IPS-18c (cell line): ENCODE measurements around the gene TTLL12.

Experiments used
- H3K4me3 ChIP-seq: 2 replicates; pipeline ENCODE4 v1.7.0; 2013; ENCODE audit warnings: low read depth, mild to moderate bottlenecking, low read length, moderate library complexity; ENCODE audit not compliant: insufficient read depth
- H3K9me3 ChIP-seq: one replicate; pipeline ENCODE4 v1.6.1; 2013; ENCODE audit warnings: mild to moderate bottlenecking, low read length, moderate library complexity; ENCODE audit not compliant: control insufficient read depth, insufficient read depth

TTLL12 gene

DNA sequence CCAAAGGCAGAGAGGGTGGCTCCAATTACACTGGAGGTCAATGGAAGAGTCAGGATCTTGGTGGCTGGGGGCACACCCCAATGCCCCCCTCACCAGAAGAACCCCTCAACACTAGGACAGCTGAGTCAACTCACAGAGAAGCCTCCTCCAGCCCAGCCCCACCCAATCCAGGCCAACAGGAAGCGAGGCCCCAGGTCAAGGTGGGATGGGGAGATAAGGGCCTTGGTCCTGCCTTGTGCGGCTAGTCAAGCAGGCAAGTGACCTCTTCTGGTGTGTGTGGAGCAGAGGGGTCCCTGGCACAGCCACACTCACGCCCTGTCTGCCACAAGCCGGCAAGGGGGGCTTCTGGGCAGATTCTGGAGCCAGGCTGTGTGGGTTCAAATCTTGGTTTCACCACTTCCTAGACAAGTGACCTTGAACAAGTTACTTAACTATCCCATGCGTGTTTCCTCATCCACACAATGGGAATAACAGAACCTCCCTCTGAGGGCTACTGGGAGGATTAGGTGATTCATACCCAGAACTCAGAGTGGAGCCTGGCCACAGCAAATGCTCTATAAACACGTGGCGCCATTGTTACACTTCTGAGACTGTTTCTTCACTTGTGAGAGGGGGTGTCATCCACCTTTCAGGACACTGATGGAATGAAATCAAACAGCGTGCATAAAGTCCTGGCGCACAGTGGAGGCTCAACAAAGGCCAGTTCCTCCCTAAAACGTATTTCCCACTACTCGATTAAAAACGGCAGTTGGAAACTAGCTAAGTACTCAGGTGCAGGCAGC is 3.2 kb downstream of the TTLL12 start:
- no peak overlapping the region for H3K4me3 ChIP-seq
- peaks cover 2% of the 10 kb centered on the region for H3K9me3 ChIP-seq

DNA sequence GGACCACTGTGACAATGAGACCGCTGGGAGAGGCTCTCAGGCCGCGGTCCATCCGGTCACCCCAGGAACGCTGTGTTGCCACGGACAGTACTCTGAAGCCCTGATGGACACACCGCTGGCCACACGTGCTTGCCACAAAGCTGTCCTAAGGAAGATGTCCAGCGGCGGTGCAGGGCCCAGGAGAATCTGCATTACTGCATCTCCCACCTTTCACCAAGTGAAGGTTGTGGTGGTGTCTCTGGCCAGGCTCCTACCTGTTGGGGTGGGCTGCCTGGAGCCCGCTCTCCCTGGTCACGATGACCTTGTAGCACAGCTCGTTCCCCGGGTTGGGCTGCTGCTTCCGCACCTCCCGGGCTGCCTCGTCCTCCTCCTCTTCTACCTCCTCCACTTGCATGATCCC is 4.2 kb downstream of the TTLL12 start:
- H3K4me3 ChIP-seq: no peak overlapping the region
- peaks cover 2% of the 10 kb centered on the region for H3K9me3 ChIP-seq

- Histone ChIP-seq H3K4me3 (no peak overlapping the region), H3K9me3 (peaks cover 2% of the 10 kb centered on the region)
These were observed 4.8 kb downstream of the TTLL12 start for GRCh38 chr22:43182118-43182517.

DNA sequence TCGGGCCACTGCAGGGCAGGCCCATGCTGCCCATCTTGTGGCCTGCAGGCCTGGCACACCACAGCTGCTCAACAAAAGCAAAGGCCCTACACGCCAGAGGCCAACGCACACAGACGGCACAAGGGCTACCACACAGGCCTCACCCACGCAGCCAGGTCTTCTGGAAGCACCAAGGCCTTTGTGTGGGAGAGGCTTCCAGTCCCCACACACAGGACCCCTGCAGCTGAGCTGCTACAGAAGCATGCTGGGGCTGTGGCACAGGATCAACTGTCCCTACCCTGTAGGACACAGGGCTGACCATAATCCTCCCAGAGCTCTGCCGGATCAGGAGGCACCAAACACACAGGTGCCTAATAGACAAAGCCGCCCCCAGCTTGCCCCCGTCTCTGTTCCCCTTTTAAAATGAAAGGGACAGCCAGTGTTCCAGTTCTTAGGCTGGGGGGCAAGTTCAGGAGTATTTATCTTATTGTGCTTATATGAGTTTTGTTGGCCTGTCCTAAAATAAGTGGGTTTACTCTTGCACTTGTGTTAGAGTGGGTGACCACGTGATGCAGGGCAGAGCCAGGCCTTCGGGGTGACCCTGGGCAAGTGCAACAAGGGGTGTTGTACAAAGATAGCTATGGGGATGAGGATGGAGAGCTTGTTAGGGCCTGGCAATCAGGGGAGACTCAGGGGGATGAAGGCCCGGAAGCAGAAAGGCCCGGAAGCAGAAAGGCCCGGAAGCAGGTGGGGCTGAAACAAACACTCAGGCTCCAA is 5.4 kb downstream of the TTLL12 start:
- Histone ChIP-seq H3K4me3 (no peak overlapping the region), H3K9me3 (peaks cover 2% of the 10 kb centered on the region)

- H3K9me3 ChIP-seq: peaks cover 2% of the 10 kb centered on the region
- no peak overlapping the region for H3K4me3 ChIP-seq
These were observed 6.3 kb downstream of the TTLL12 start for GRCh38 chr22:43180670-43181069.

DNA sequence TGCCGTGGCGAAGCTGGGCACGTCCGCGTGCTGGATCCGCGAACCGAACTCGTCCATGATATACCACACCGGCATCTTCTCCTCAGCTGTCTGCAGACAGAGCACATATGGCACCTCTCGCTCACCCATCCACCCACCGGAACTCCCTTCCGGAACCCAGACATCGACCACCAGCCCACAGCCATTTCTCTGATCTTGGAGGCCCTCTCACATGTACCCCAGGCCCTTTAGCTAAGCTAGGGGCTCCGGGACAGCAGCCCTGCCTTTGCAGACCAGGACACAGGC is 7.1 kb downstream of the TTLL12 start:
- Histone ChIP-seq H3K4me3 (no peak overlapping the region), H3K9me3 (peaks cover 2% of the 10 kb centered on the region)

- Histone ChIP-seq H3K4me3 (no peak overlapping the region), H3K9me3 (peaks cover 2% of the 10 kb centered on the region)
These were observed 7.6 kb downstream of the TTLL12 start for GRCh38 chr22:43179146-43179910.

DNA sequence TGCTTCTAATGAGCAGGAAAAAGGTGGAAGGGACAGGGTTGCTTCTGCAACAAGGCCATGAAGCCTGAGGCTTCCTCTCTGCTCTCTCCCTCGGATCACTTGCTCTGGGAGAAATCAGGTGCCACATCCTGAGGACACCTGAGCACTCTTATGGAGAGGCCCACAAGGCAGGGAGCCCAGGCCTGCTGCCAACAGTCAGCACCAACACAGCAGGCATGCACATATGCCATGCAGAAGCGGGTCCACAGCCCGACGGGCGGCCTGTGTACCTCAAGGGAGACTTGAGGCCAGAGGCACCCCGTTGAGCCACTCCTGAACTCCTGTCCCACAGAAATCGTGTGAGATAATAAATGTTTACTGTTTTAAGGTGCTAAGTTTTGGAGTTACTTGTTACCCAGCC is 9.5 kb downstream of the TTLL12 start:
- Histone ChIP-seq H3K9me3 (peaks cover 2% of the 10 kb centered on the region), H3K4me3 (no peak overlapping the region)

GRCh38 chr22:43176090-43176489 is 10.8 kb downstream of the TTLL12 start:
- no peak overlapping the region for H3K4me3 ChIP-seq
- peaks cover 2% of the 10 kb centered on the region for H3K9me3 ChIP-seq

- Histone ChIP-seq H3K9me3 (peaks cover 2% of the 10 kb centered on the region), H3K4me3 (no peak overlapping the region)
These were observed 11.9 kb downstream of the TTLL12 start for GRCh38 chr22:43174941-43175531.

DNA sequence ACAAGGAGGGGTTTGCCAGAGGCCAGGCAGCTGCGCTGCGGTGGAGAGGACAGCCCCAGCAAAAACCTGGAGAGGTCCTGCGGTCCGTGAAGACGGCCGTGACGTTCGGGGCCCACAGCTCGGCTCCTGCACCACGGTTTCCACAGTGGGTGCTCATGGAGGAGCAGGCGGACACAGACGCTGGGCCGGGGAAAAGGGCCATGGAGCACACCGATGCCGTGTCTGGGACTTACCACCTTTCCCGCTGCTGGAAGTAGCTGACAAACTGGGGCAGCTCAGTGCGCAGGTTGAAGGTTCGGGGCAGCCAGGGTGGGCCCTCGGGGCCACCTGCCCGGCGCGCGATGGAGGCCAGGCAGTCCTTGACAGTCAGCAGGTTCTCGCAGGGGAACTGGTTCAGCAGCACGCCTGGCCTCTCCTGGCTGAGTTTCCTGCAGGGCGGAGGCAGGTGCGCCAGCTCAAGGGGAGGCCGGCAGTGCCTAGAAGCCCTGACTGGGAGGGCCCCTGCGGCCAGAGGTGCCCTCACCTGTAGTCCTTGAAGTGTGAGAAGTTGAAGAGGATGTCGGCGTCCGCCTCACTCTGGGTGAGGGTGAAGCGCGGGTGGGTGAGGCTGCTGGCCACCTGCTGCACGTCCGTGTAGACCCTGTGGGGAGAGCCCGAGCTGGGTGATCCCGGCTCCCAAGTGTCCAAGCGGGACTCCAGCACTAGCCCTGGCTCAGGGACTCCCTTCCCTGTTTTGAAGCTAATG is 12.8 kb downstream of the TTLL12 start:
- Histone ChIP-seq H3K4me3 (no peak overlapping the region), H3K9me3 (no peaks in the 10 kb centered on the region)

GRCh38 chr22:43173566-43173965 is 13.4 kb downstream of the TTLL12 start:
- no peaks in the 10 kb centered on the region for H3K9me3 ChIP-seq
- H3K4me3 ChIP-seq: no peak overlapping the region

DNA sequence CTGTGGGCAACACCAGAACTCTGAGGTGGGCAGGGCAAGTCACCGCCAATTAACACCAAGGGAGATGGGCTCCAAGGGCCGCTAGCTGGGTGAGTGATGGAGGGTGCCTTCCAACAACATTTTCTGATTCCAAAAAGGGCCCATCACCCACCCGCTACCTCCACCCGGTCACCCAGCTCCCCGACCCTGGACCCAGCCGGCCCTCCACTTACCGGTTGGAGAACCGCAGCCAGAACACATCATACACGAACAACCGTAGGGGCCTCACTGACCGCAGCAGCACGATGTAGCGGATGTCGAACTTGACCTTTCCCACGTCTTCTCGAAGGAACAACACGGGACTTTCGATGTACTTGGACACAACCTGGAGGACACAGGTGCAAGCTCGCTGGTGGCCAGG is 14.7 kb downstream of the TTLL12 start:
- no peak overlapping the region for H3K4me3 ChIP-seq

GRCh38 chr22:43171607-43172006 is 15.3 kb downstream of the TTLL12 start:
- no peak overlapping the region for H3K4me3 ChIP-seq
- no peaks in the 10 kb centered on the region for H3K9me3 ChIP-seq

More for the DNA sequence above, 14.7 kb downstream of the TTLL12 start:
- no peaks in the 10 kb centered on the region for H3K9me3 ChIP-seq

DNA sequence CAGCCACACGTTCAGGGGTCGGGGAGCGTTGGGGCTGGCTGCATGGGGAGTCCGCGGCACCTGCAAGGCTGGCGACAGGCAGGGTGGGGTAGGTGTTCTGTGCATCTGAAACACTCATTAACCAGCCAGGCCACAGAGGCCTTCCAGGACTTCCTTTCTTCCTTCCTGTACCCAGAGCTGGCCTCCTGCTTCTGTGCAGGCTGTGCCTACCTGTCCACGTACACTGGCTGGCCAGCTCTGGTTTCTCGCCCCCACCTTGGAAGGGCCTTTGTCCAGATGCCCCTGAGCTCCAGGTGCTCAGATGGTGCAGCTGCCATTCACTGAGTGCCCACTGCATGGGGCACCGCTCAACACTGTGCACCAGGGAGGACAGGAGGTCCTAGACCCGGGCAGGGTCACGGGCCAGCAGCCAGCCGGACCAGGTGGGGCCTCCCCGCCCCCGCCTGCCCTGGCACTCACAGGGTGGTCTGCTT is 15.9 kb downstream of the TTLL12 start:
- H3K4me3 ChIP-seq: no peak overlapping the region

DNA sequence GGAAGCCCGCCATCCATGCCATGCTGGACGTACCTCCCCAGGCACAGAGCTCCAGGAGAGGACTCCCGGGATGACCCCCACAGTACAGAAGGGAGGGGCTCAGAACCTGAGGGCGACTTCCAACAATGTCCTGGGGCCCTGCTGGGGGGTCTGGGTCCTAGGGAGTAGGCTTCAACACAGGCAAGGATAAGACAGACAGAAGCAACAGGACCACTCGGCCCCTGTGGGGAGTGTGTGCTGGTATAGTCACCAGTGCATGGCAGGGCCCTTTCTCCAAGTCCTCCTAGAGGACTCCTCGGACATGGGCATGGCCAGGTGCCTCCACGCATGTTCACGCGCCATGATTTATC is 16.8 kb downstream of the TTLL12 start:
- no peaks in the 10 kb centered on the region for H3K9me3 ChIP-seq
- H3K4me3 ChIP-seq: no peak overlapping the region

More for the DNA sequence above, 15.9 kb downstream of the TTLL12 start:
- no peaks in the 10 kb centered on the region for H3K9me3 ChIP-seq
